HEK293 (cell line): ENCODE results near the gene C19orf18.

Experiments used
- INSM2 ChIP-seq: fragments of 450-650 bp; formaldehyde crosslinking; IDR thresholded peaks from 2 replicates; pipeline ENCODE4 v1.5.1; 2016; ENCODE audit warnings: missing biosample characterization, missing genetic modification characterization
- KLF7 ChIP-seq: fragments of 450-650 bp; formaldehyde crosslinking; IDR thresholded peaks from 2 replicates; pipeline ENCODE4 v1.5.1; 2016; ENCODE audit warnings: missing biosample characterization, missing genetic modification characterization, borderline replicate concordance
- MEIS1 ChIP-seq: sonication (generic); formaldehyde crosslinking; IDR thresholded peaks from 2 replicates; pipeline ENCODE4 v1.8.1; 2022; ENCODE audit warnings: missing genetic modification reagents, mild to moderate bottlenecking, borderline replicate concordance
- MYNN ChIP-seq: fragments of 450-650 bp; formaldehyde crosslinking; IDR thresholded peaks from 2 replicates; pipeline ENCODE4 v1.5.1; 2016; ENCODE audit warnings: missing biosample characterization, missing genetic modification characterization, borderline replicate concordance
- SCRT2 ChIP-seq: fragments of 450-650 bp; formaldehyde crosslinking; IDR thresholded peaks from 2 replicates; pipeline ENCODE4 v1.5.1; 2016; ENCODE audit warnings: missing biosample characterization, missing genetic modification characterization
- TRIM28 ChIP-seq: IDR thresholded peaks from 2 replicates; pipeline ENCODE4 v1.6.1; 2011; ENCODE audit warnings: low read length, control low read depth, borderline replicate concordance
- ZBTB10 ChIP-seq: fragments of 450-650 bp; formaldehyde crosslinking; IDR thresholded peaks from 2 replicates; pipeline ENCODE4 v1.5.1; 2016; ENCODE audit warnings: missing biosample characterization, missing genetic modification characterization
- ZBTB7A ChIP-seq: fragments of 450-650 bp; formaldehyde crosslinking; IDR thresholded peaks from 2 replicates; pipeline ENCODE4 v1.5.1; 2016; ENCODE audit warnings: low read depth, missing biosample characterization, missing genetic modification characterization
- ZFP3 ChIP-seq: fragments of 450-650 bp; formaldehyde crosslinking; IDR thresholded peaks from 2 replicates; pipeline ENCODE4 v1.5.1; 2016; ENCODE audit warnings: low read depth, missing biosample characterization, missing genetic modification characterization
- ZNF16 ChIP-seq: fragments of 450-650 bp; formaldehyde crosslinking; IDR thresholded peaks from 2 replicates; pipeline ENCODE4 v1.5.1; 2016; ENCODE audit warnings: low read depth, missing biosample characterization, missing genetic modification characterization
- ZNF19 ChIP-seq: fragments of 450-650 bp; formaldehyde crosslinking; IDR thresholded peaks from 2 replicates; pipeline ENCODE4; 2016; ENCODE audit warnings: missing biosample characterization, missing genetic modification characterization, low read depth
- ZNF202 ChIP-seq: fragments of 450-650 bp; formaldehyde crosslinking; IDR thresholded peaks from 2 replicates; pipeline ENCODE4 v1.5.1; 2016; ENCODE audit warnings: missing biosample characterization, missing genetic modification characterization, borderline replicate concordance
- ZNF366 ChIP-seq: fragments of 450-650 bp; formaldehyde crosslinking; conservative IDR thresholded peaks from 2 replicates; pipeline ENCODE4 v1.5.1; 2016; ENCODE audit warnings: missing biosample characterization, missing genetic modification characterization
- ZNF449 ChIP-seq: fragments of 450-650 bp; formaldehyde crosslinking; IDR thresholded peaks from 2 replicates; pipeline ENCODE4 v1.5.1; 2017; ENCODE audit warnings: missing biosample characterization, mild to moderate bottlenecking, missing genetic modification characterization, moderate library complexity
- ZNF501 ChIP-seq: fragments of 450-650 bp; formaldehyde crosslinking; IDR thresholded peaks from 2 replicates; pipeline ENCODE4 v1.5.1; 2016; ENCODE audit warnings: missing biosample characterization, missing genetic modification characterization
- ZNF510 ChIP-seq: fragments of 450-650 bp; formaldehyde crosslinking; IDR thresholded peaks from 2 replicates; pipeline ENCODE4 v1.5.1; 2018; ENCODE audit warnings: mild to moderate bottlenecking, missing genetic modification characterization, missing biosample characterization; ENCODE audit not compliant: insufficient replicate concordance
- ZNF548 ChIP-seq: fragments of 450-650 bp; formaldehyde crosslinking; IDR thresholded peaks from 2 replicates; pipeline ENCODE4 v1.5.1; 2016; ENCODE audit warnings: missing biosample characterization, missing genetic modification characterization
- ZNF558 ChIP-seq: fragments of 450-650 bp; formaldehyde crosslinking; IDR thresholded peaks from 2 replicates; pipeline ENCODE4 v1.5.1; 2016; ENCODE audit warnings: missing biosample characterization, missing genetic modification characterization
- ZNF624 ChIP-seq: fragments of 450-650 bp; formaldehyde crosslinking; IDR thresholded peaks from 2 replicates; pipeline ENCODE4 v1.5.1; 2017; ENCODE audit warnings: missing biosample characterization, missing genetic modification characterization
- ZNF664 ChIP-seq: fragments of 450-650 bp; formaldehyde crosslinking; IDR thresholded peaks from 2 replicates; pipeline ENCODE4 v1.5.1; 2016; ENCODE audit warnings: missing biosample characterization, missing genetic modification characterization
- ZNF837 ChIP-seq: fragments of 450-650 bp; formaldehyde crosslinking; IDR thresholded peaks from 2 replicates; pipeline ENCODE4 v1.5.1; 2016; ENCODE audit warnings: missing biosample characterization, missing genetic modification characterization
- ZSCAN23 ChIP-seq: fragments of 450-650 bp; formaldehyde crosslinking; IDR thresholded peaks from 2 replicates; pipeline ENCODE4 v1.5.1; 2016; ENCODE audit warnings: missing biosample characterization, missing genetic modification characterization
- TF ChIP-seq, protein P1 (sequence below): fragments of 450-650 bp; formaldehyde crosslinking; conservative IDR thresholded peaks from 2 replicates; pipeline ENCODE4 v1.5.1; 2016; ENCODE audit warnings: low read depth, missing biosample characterization, missing genetic modification characterization
- TF ChIP-seq, protein P2 (sequence below): fragments of 450-650 bp; formaldehyde crosslinking; IDR thresholded peaks from 2 replicates; pipeline ENCODE4 v1.5.1; 2016; ENCODE audit warnings: missing biosample characterization, missing genetic modification characterization, borderline replicate concordance
- TF ChIP-seq, protein P3 (sequence below): fragments of 450-650 bp; formaldehyde crosslinking; IDR thresholded peaks from 2 replicates; pipeline ENCODE4 v1.5.1; 2016; ENCODE audit warnings: missing biosample characterization, missing genetic modification characterization

Gene C19orf18

DNA sequence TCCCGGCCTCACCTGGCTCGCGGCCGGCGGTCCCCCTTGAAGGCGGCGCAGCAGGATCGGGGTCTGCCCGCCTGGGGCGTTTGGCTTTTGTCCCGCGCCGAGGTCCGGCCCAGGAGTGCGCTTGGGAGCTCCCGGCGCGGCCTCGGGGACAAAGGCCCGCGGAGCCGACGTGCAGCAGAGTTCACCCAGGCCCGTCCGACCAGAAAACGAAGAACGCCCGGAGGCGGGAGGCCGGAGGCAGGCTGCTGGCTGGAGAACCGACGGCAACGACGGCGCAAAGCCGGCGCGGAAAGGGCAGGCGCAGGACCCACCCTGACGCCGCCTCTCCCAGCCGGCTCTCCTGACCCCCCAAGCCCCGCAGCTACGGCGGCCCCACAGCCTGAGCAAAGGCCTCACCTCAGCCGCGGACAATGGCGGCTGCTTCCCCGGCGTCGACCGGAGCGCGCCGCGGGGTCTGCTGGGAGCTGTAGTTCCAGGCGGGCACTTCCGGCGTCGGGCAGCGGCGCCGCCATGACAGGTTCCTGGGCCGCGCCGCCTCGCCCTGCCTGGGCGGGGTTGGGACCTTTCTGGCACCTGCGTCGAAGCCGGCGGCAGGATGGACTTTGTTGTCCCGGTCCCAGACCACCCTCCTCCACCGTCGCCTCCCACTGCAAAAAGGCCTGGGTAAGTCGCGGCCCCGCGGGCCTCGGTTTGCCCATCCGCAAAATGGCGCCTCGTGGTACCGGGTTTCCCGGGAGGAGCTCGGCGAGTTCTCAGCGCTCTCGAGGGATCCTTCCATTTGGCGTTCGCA lies 28.2 kb upstream of the C19orf18 start, which contains the start of gene ZNF606 (continued):
- no peak for TF ChIP-seq INSM2 (tag by site-specific recombination)
- TF ChIP-seq KLF7: peak; percentile 89; the same call in 1 of the 2 replicates
- TF ChIP-seq ZBTB7A (tag by site-specific recombination): 0 out of 2 replicates have a peak, but pooled peaks have one; percentile 16
- TF ChIP-seq ZNF366 (tag by site-specific recombination): no peak
- TF ChIP-seq ZBTB10 (tag by site-specific recombination): peak; percentile 34; the same call in 1 of the 2 replicates
- no peak for TF ChIP-seq ZNF16 (tag by site-specific recombination)
- TF ChIP-seq SCRT2 (tag by site-specific recombination): peak; percentile 15; the same call in 1 of the 2 replicates
- TF ChIP-seq, protein P1, sequence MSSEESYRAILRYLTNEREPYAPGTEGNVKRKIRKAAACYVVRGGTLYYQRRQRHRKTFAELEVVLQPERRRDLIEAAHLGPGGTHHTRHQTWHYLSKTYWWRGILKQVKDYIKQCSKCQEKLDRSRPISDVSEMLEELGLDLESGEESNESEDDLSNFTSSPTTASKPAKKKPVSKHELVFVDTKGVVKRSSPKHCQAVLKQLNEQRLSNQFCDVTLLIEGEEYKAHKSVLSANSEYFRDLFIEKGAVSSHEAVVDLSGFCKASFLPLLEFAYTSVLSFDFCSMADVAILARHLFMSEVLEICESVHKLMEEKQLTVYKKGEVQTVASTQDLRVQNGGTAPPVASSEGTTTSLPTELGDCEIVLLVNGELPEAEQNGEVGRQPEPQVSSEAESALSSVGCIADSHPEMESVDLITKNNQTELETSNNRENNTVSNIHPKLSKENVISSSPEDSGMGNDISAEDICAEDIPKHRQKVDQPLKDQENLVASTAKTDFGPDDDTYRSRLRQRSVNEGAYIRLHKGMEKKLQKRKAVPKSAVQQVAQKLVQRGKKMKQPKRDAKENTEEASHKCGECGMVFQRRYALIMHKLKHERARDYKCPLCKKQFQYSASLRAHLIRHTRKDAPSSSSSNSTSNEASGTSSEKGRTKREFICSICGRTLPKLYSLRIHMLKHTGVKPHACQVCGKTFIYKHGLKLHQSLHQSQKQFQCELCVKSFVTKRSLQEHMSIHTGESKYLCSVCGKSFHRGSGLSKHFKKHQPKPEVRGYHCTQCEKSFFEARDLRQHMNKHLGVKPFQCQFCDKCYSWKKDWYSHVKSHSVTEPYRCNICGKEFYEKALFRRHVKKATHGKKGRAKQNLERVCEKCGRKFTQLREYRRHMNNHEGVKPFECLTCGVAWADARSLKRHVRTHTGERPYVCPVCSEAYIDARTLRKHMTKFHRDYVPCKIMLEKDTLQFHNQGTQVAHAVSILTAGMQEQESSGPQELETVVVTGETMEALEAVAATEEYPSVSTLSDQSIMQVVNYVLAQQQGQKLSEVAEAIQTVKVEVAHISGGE (tag by site-specific recombination): peak; percentile 95
- TF ChIP-seq TRIM28: no peak
- TF ChIP-seq, protein P2, sequence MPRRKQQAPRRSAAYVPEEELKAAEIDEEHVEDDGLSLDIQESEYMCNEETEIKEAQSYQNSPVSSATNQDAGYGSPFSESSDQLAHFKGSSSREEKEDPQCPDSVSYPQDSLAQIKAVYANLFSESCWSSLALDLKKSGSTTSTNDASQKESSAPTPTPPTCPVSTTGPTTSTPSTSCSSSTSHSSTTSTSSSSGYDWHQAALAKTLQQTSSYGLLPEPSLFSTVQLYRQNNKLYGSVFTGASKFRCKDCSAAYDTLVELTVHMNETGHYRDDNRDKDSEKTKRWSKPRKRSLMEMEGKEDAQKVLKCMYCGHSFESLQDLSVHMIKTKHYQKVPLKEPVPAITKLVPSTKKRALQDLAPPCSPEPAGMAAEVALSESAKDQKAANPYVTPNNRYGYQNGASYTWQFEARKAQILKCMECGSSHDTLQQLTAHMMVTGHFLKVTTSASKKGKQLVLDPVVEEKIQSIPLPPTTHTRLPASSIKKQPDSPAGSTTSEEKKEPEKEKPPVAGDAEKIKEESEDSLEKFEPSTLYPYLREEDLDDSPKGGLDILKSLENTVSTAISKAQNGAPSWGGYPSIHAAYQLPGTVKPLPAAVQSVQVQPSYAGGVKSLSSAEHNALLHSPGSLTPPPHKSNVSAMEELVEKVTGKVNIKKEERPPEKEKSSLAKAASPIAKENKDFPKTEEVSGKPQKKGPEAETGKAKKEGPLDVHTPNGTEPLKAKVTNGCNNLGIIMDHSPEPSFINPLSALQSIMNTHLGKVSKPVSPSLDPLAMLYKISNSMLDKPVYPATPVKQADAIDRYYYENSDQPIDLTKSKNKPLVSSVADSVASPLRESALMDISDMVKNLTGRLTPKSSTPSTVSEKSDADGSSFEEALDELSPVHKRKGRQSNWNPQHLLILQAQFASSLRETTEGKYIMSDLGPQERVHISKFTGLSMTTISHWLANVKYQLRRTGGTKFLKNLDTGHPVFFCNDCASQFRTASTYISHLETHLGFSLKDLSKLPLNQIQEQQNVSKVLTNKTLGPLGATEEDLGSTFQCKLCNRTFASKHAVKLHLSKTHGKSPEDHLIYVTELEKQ (tag by site-specific recombination): no peak
- no peak for TF ChIP-seq ZNF449 (tag by site-specific recombination)
- TF ChIP-seq ZNF510 (tag by site-specific recombination): no peak
- no peak for TF ChIP-seq ZNF558 (tag by site-specific recombination)
- TF ChIP-seq, protein P3, sequence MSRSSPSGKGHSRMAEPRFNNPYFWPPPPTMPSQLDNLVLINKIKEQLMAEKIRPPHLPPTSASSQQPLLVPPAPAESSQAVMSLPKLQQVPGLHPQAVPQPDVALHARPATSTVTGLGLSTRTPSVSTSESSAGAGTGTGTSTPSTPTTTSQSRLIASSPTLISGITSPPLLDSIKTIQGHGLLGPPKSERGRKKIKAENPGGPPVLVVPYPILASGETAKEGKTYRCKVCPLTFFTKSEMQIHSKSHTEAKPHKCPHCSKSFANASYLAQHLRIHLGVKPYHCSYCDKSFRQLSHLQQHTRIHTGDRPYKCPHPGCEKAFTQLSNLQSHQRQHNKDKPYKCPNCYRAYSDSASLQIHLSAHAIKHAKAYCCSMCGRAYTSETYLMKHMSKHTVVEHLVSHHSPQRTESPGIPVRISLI: no peak
- no peak for TF ChIP-seq ZSCAN23 (tag by site-specific recombination)
- no peak for TF ChIP-seq ZNF19 (tag by site-specific recombination)
- TF ChIP-seq ZFP3 (tag by site-specific recombination): no peak
- no peak for TF ChIP-seq ZNF501 (tag by site-specific recombination)
- TF ChIP-seq ZNF837 (tag by site-specific recombination): no peak
- no peak for TF ChIP-seq ZNF202
- TF ChIP-seq MYNN (tag by site-specific recombination): no peak
- TF ChIP-seq ZNF624 (tag by site-specific recombination): no peak
- no peak for TF ChIP-seq MEIS1
- no peak for TF ChIP-seq ZNF664
- TF ChIP-seq ZNF548 (tag by site-specific recombination): no peak
